Small intestine (tissue), 7 donors: ENCODE data around the gene INTU. TPM values are rescaled to one million over a fixed set of nuclear protein-coding genes. Genes with fewer than 3 reads are reported as not detected.

Source experiments
- DNase-seq, 2 donors: peaks; one replicate each; pipeline versions ENCODE4 v3.0.0 to v3.0.0-alpha.2; 2013
- FAIRE-seq: peaks from 2 replicates; lab custom pipeline; 2012; peaks lifted over from hg19 to GRCh38; lab: Jason Lieb, UNC
- H3K27ac ChIP-seq, 3 donors: one replicate each; pipeline ENCODE4 v1.5.1; 2013; ENCODE audit warnings: low read length in 2 of 3, mild to moderate bottlenecking in 2 of 3, control low read depth in 1 of 3, inconsistent platforms in 1 of 3, low read depth in 1 of 3, moderate library complexity in 1 of 3
- H3K27me3 ChIP-seq, 3 donors: one replicate each; pipeline ENCODE4 v1.6.1; 2013; ENCODE audit warnings: low read length in 3 of 3, inconsistent platforms in 1 of 3; ENCODE audit not compliant: control insufficient read depth in 3 of 3, insufficient read depth in 3 of 3
- H3K36me3 ChIP-seq, 3 donors: one replicate each; pipeline ENCODE4 v1.6.1; 2013; ENCODE audit warnings: low read length in 3 of 3, inconsistent platforms in 1 of 3, low read depth in 1 of 3, mild to moderate bottlenecking in 1 of 3, moderate library complexity in 1 of 3; ENCODE audit not compliant: control insufficient read depth in 3 of 3, insufficient read depth in 2 of 3
- H3K4me1 ChIP-seq, 3 donors: one replicate each; pipeline ENCODE4 v1.6.1; 2013; ENCODE audit warnings: low read length in 2 of 3, inconsistent platforms in 1 of 3, low read depth in 1 of 3, mild to moderate bottlenecking in 1 of 3, moderate library complexity in 1 of 3; ENCODE audit not compliant: control insufficient read depth in 3 of 3, insufficient read depth in 2 of 3
- H3K4me3 ChIP-seq, 3 donors: one replicate each; pipeline ENCODE4 v1.5.1; 2013; ENCODE audit warnings: low read length in 3 of 3, control low read depth in 1 of 3, inconsistent platforms in 1 of 3, low read depth in 1 of 3, mild to moderate bottlenecking in 1 of 3, moderate library complexity in 1 of 3
- H3K9me3 ChIP-seq, 2 donors: one replicate each; pipeline ENCODE4 v1.6.1; 2013; ENCODE audit warnings: low read depth in 1 of 2, low read length in 1 of 2; ENCODE audit not compliant: control insufficient read depth in 2 of 2, insufficient read depth in 1 of 2
- WGBS, 3 donors: extraction: QIAGEN DNeasy Blood & Tissue Kit; methylation state at CpG; one replicate each; pipeline ENCODE4 v1.1.7; 2013; 5-methylcytosine and 5-hydroxymethylcytosine counted together
- polyA plus RNA-seq, 4 donors: library from polyadenylated mRNA; stranded (reverse) in 3 of 4; unstranded in 1 of 4; fragments of 200-250 nt in 3 of 4; fragments of 120-200 nt in 1 of 4; gene quantifications; one replicate each; pipeline versions ENCODE4 v1.2.1 to v1.2.3, GENCODE V29; 2013
- donor health status: healthy with polysubstance abuse.
- donor health status: control.
- donor health status: control.
- donor health status: Bipolar disorder and iron deficiency.
- donor health status: healthy.

The INTU gene
- polyA plus RNA-seq, 4 donors, result under 0.01 to 6.3 (median 0.92) TPM

GRCh38 chr4:127734976-127735375, 102.2 kb downstream of the INTU start:
- DNase-seq (no peak), FAIRE-seq (no peak)
- no peaks in the 10 kb centered on the region for H3K36me3 ChIP-seq
- no peaks in the 10 kb centered on the region for H3K4me1 ChIP-seq
- no peaks in the 10 kb centered on the region for H3K27me3 ChIP-seq
- WGBS, 3 donors, result 82 to 91% (median 82%) methylated on average over 2 of the region's 2 CpGs
- H3K27ac ChIP-seq, result no peak overlapping the region
- H3K9me3 ChIP-seq, result no peaks in the 10 kb centered on the region
- no peak overlapping the region for H3K4me3 ChIP-seq

DNA sequence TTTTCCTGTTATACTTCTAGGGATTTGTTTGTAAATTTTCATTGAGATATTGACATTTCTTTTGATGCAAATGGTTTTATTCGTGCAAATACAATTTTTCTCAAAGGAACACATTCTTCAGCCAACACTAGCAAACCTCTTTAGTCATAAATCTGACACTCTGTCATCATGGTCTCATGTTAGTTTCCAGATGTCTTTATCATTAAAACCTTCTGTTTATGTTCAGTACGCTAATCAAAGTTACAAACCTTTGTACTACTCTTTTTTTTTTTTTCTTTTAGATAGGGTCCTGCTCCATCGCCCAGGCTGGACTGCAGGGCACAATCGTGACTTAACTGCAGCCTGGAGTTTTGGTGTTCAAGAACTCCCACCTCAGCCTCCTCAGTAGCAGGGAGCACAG, 104.5 kb downstream of the INTU start:
- WGBS, 3 donors, result 37 to 48% (median 47%) methylated on average over 4 of the region's 4 CpGs
- Histone ChIP-seq H3K27ac (no peak overlapping the region), H3K4me3 (no peak overlapping the region), H3K4me1 (no peaks in the 10 kb centered on the region), H3K36me3 (no peaks in the 10 kb centered on the region), H3K9me3 (no peaks in the 10 kb centered on the region), H3K27me3 (no peaks in the 10 kb centered on the region)
- DNase-seq (no peak), FAIRE-seq (no peak)

DNA sequence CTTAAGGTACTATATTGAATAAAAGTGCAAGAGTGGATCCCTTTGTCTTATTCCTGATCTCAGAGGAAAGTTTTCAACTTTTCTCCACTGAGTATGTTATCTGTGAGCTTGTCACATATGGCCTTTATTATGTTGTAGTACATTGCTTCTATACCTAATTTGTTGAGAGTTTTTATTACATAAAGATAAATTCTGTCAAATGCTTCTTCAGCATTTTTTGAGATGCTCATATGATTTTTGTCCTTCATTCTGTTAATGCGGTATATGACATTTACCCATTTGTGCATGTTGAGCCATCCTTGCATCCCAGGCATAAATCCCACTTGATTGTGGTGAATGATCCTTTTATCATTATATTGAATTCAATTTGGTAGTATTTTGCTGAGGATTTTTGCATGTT, 108.5 kb downstream of the INTU start:
- 94 to 100% (median 97%) methylated on average over 1 of the region's 1 CpG for WGBS, 3 donors
- Histone ChIP-seq H3K36me3 (no peaks in the 10 kb centered on the region), H3K4me1 (no peaks in the 10 kb centered on the region), H3K9me3 (no peaks in the 10 kb centered on the region), H3K27me3 (no peaks in the 10 kb centered on the region), H3K4me3 (no peak overlapping the region), H3K27ac (no peak overlapping the region)
- no peak for FAIRE-seq
- DNase-seq, result no peak

DNA sequence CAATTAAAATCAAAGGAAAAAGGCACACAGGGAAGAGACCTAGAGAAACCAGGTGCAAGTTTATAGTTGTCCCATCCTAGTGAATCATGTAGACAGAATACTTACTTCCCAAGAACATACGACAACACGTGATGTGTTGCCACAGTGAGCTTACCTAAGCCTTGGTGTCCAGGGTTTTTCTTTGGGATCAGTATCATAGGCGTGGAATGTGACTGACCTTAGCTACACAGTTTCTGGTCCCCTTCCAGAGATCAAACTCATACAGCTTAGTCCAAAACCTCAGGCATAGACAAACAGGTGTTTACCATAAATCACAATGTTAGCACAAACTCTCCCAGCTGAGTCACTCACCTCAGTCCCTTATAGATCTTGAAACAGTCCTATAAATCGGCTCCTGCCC, 115.1 kb downstream of the INTU start:
- Histone ChIP-seq H3K27ac (no peak overlapping the region), H3K9me3 (peaks cover 0 to 17% of the 10 kb centered on the region in 2 donors), H3K4me3 (no peak overlapping the region), H3K27me3 (no peaks in the 10 kb centered on the region), H3K36me3 (no peaks in the 10 kb centered on the region), H3K4me1 (no peaks in the 10 kb centered on the region)
- whole genome bisulfite sequencing, 3 donors, result 71 to 91% (median 84%) methylated on average over 4 of the region's 4 CpGs
- DNase-seq (no peak), FAIRE-seq (no peak)

DNA sequence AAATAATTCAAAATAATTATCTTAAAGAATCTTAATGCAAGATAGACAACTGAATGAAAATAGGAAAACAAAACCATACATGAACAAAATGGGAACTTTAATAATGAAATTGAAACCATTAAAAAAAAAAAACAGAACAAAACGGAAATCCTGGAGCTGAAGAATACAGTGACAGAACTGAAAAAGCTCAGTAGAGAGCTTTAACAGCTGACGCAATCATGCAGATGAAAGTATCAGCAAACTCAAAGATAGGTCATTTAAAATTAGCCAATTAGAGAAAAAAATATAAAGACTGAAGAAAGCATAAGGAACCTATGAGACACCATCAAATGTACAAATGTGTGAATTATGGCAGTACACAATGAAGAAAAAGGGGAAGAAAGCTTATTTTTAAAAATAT, 116.2 kb downstream of the INTU start:
- Histone ChIP-seq H3K4me1 (no peaks in the 10 kb centered on the region), H3K36me3 (no peaks in the 10 kb centered on the region), H3K9me3 (peaks cover 0 to 17% of the 10 kb centered on the region in 2 donors), H3K27me3 (no peaks in the 10 kb centered on the region), H3K27ac (no peak overlapping the region), H3K4me3 (no peak overlapping the region)
- DNase-seq, result no peak
- 80 to 88% (median 86%) methylated on average over 2 of the region's 2 CpGs for WGBS, 3 donors
- no peak for FAIRE-seq

GRCh38 chr4:127756906-127757305, 124.1 kb downstream of the INTU start:
- H3K27ac ChIP-seq, result no peak overlapping the region
- no peaks in the 10 kb centered on the region for H3K9me3 ChIP-seq
- no peaks in the 10 kb centered on the region for H3K4me1 ChIP-seq
- DNase-seq, result no peak
- WGBS, 3 donors, result 76 to 78% (median 76%) methylated on average over 2 of the region's 2 CpGs
- H3K27me3 ChIP-seq, result no peaks in the 10 kb centered on the region
- H3K36me3 ChIP-seq, result no peaks in the 10 kb centered on the region
- H3K4me3 ChIP-seq, result no peak overlapping the region
- FAIRE-seq, result no peak

- FAIRE-seq (no peak), DNase-seq (no peak)
- Histone ChIP-seq H3K9me3 (no peaks in the 10 kb centered on the region), H3K36me3 (no peaks in the 10 kb centered on the region), H3K4me3 (no peak overlapping the region), H3K27me3 (no peaks in the 10 kb centered on the region), H3K4me1 (no peaks in the 10 kb centered on the region), H3K27ac (no peak overlapping the region)
- WGBS, 3 donors, result 63 to 81% (median 67%) methylated on average over 2 of the region's 2 CpGs
These were observed 126.6 kb downstream of the INTU start for GRCh38 chr4:127759228-127759820.

DNA sequence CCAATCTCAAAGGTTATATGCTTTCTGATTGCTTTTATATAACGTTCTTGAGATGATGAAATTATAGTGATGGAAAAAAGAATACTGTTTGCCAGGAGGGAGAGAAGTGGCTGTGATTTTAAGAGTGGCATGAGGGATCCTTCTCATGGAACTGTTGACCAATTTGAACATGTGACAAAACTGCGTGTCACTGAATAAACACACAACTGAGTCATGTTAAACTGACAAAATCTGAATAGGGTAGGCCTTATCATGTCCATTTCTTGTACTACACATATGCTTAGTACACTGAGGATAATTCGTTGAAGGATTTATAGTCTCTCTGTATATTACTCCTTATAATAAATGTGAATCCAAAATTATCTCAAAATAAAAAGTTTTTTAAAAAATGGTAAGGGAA, 127.1 kb downstream of the INTU start:
- H3K4me3 ChIP-seq, result no peak overlapping the region
- no peak for FAIRE-seq
- no peak for DNase-seq
- no peaks in the 10 kb centered on the region for H3K4me1 ChIP-seq
- no peaks in the 10 kb centered on the region for H3K36me3 ChIP-seq
- no peaks in the 10 kb centered on the region for H3K9me3 ChIP-seq
- H3K27ac ChIP-seq, result no peak overlapping the region
- H3K27me3 ChIP-seq, result no peaks in the 10 kb centered on the region
- 55 to 69% (median 67%) methylated on average over 3 of the region's 3 CpGs for WGBS, 3 donors
